GM23338 (cell line): ENCODE data around the gene CCDC92B.

Experiments
- POLR2AphosphoS5 ChIP-seq: IDR thresholded peaks from 2 replicates; pipeline ENCODE4 v1.6.1; 2016; ENCODE audit warnings: antibody characterized with exemption, low read depth
- TF ChIP-seq, protein P1 (sequence below), 2 experiments: fragments of 200-600 bp in 1 of 2; sonication (generic) in 1 of 2; conservative IDR thresholded peaks; 2 replicates each; pipeline versions ENCODE4 v1.5.1 to v1.6.1; 2016 to 2017; ENCODE audit warnings: antibody characterized with exemption in 2 of 2, low read depth in 2 of 2, mild to moderate bottlenecking in 2 of 2, moderate library complexity in 1 of 2

DNA sequence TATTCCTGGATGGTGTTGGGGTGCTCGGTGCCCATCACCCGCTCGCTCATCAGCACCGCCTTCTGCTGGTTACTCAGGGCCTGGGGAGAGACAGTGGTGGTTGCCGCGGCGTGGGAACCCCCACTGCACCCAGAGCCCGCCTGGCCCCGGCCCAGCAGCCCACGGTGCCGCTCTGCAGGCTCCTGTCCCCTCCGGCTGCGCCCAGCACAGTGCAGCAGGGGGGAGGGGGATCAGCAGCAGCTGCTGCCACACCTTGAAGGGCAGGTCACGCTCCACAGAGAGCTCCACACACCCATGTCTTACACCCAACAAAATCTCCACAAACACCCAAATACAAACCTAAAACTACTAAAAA, 56.7 kb downstream of the CCDC92B start:
- TF ChIP-seq POLR2AphosphoS5, result no peak
- TF ChIP-seq, protein P1, sequence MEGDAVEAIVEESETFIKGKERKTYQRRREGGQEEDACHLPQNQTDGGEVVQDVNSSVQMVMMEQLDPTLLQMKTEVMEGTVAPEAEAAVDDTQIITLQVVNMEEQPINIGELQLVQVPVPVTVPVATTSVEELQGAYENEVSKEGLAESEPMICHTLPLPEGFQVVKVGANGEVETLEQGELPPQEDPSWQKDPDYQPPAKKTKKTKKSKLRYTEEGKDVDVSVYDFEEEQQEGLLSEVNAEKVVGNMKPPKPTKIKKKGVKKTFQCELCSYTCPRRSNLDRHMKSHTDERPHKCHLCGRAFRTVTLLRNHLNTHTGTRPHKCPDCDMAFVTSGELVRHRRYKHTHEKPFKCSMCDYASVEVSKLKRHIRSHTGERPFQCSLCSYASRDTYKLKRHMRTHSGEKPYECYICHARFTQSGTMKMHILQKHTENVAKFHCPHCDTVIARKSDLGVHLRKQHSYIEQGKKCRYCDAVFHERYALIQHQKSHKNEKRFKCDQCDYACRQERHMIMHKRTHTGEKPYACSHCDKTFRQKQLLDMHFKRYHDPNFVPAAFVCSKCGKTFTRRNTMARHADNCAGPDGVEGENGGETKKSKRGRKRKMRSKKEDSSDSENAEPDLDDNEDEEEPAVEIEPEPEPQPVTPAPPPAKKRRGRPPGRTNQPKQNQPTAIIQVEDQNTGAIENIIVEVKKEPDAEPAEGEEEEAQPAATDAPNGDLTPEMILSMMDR (conservative IDR thresholded peaks at IDR 0.05; ENCODE audit: low read depth in 2 of 2), result no peak
